HFF-Myc (cell line): ENCODE results near the gene PRKCA.

Experiments
- DNase-seq: peaks from one replicate; pipeline ENCODE4 v3.0.0-alpha.2; 2011; ENCODE audit warnings: low read depth; ENCODE audit errors: extremely low read depth
- H3K4me3 ChIP-seq: replicated peaks from 2 replicates; pipeline ENCODE4 v1.5.1; 2011; ENCODE audit warnings: low read depth, mild to moderate bottlenecking, control low read depth, low read length
- TF ChIP-seq, protein P1 (sequence below): IDR thresholded peaks from 2 replicates; pipeline ENCODE4 v1.5.1; 2012; ENCODE audit warnings: mild to moderate bottlenecking, low read depth, low read length, control low read depth; ENCODE audit errors: missing control alignments

PRKCA gene

DNA sequence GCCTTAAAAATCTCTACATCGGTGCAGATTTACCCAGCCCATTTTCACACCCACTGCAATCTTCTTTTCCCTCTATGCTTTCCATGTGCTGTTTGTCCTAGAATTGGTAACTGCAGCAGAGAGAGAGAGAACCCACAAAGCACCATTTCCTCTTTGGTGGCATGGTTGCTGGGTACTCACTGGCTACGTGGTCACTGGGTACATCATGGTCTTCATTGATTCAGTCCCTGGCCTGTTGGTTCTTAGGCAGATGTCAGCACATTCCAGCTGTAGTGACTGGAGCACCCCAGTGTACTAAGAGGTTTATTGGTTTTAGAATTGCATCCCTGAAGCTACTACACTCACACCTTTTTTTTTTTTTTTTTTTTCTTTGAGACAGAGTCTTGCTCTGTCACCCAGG is 376.4 kb downstream of the PRKCA start:
- DNase-seq = no peak
- TF ChIP-seq, protein P1, sequence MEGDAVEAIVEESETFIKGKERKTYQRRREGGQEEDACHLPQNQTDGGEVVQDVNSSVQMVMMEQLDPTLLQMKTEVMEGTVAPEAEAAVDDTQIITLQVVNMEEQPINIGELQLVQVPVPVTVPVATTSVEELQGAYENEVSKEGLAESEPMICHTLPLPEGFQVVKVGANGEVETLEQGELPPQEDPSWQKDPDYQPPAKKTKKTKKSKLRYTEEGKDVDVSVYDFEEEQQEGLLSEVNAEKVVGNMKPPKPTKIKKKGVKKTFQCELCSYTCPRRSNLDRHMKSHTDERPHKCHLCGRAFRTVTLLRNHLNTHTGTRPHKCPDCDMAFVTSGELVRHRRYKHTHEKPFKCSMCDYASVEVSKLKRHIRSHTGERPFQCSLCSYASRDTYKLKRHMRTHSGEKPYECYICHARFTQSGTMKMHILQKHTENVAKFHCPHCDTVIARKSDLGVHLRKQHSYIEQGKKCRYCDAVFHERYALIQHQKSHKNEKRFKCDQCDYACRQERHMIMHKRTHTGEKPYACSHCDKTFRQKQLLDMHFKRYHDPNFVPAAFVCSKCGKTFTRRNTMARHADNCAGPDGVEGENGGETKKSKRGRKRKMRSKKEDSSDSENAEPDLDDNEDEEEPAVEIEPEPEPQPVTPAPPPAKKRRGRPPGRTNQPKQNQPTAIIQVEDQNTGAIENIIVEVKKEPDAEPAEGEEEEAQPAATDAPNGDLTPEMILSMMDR = no peak
- H3K4me3 ChIP-seq = no peak overlapping the region

DNA sequence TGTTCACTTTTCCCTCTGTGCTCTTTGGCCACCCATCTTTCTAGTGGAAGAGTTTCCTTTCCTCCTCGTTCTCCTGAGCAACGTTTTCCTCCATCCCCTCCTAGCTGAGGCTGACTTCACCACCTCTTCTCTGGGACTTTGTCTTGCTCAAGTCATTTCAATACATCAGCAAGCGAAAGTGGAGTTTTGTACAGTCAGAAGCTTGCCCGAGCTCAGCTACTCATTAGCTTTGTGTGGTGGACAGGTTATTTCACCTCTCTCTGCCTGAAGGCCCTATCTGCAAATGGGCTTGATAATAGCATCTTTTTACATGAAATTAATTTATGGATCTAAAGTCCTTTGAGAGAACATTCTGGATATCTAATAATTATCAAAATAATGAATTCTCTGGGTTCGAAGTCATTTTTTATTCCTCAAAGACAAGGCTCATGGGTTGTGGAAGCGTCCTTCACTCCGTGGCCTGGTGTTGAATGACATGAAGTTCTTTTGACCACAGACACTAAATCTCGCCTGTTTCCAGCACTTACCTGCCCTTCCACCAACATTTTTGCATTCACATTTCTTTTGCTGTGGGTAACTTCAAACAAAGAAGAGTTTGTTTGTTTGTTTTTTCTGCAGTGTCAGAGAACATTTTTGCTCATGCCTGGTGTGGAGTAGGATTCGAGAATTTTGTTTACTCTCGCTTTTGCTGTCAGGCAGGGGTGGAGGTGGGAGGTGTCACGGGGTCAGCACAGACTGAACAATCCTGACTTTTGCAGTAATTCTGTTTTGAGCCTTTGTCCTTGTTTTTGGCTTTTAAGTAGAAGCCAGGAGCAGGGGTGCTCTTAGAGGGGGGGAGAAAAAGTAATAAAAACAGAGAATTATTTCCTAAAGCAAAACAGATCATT is 377.5 kb downstream of the PRKCA start:
- TF ChIP-seq, protein P1 = no peak
- no peak for DNase-seq
- no peak overlapping the region for H3K4me3 ChIP-seq

GRCh38 chr17:66682283-66682682 is 379.9 kb downstream of the PRKCA start:
- TF ChIP-seq, protein P1 = no peak
- no peak overlapping the region for H3K4me3 ChIP-seq
- DNase-seq = no peak

DNA sequence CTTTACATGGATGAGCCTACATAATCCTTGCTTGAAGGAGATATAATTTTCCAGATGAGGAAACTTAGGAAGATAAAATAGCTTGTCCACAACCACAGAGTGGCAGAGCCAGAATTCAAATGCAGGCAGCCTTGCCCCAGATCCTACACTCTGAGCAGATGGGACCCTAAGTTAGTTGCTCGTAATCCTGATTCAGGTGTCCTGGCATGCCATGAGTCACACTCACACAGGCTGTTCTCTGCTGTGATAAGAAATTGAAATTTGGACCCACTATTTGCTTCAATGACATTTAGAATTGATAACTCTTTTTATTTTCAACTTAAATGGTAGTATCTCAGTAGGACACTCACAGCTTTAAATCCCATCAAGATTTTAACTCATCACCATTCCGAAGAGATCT is 381.8 kb downstream of the PRKCA start:
- TF ChIP-seq, protein P1 = no peak
- DNase-seq = no peak
- H3K4me3 ChIP-seq = no peak overlapping the region

- no peak overlapping the region for H3K4me3 ChIP-seq
- TF ChIP-seq, protein P1 = no peak
- DNase-seq = no peak
Measured at GRCh38 chr17:66684731-66685130, 382.3 kb downstream of the PRKCA start.

GRCh38 chr17:66686601-66687000 is 384.2 kb downstream of the PRKCA start:
- no peak for DNase-seq
- H3K4me3 ChIP-seq = no peak overlapping the region
- TF ChIP-seq, protein P1 = no peak
